Activated CD4-positive, CD25-positive, alpha-beta regulatory T cell treated with anti-CD3 and anti-CD28 coated beads, Interleukin-2, amount 50 U/mL, for 16 hours (primary cell): Measurements from ENCODE around the gene ANK3.

Experiments used
- DNase-seq: peaks from one replicate; pipeline ENCODE4 v3.0.0-alpha.2; 2020; ENCODE audit warnings: low read depth, low spot score

ANK3 gene

DNA sequence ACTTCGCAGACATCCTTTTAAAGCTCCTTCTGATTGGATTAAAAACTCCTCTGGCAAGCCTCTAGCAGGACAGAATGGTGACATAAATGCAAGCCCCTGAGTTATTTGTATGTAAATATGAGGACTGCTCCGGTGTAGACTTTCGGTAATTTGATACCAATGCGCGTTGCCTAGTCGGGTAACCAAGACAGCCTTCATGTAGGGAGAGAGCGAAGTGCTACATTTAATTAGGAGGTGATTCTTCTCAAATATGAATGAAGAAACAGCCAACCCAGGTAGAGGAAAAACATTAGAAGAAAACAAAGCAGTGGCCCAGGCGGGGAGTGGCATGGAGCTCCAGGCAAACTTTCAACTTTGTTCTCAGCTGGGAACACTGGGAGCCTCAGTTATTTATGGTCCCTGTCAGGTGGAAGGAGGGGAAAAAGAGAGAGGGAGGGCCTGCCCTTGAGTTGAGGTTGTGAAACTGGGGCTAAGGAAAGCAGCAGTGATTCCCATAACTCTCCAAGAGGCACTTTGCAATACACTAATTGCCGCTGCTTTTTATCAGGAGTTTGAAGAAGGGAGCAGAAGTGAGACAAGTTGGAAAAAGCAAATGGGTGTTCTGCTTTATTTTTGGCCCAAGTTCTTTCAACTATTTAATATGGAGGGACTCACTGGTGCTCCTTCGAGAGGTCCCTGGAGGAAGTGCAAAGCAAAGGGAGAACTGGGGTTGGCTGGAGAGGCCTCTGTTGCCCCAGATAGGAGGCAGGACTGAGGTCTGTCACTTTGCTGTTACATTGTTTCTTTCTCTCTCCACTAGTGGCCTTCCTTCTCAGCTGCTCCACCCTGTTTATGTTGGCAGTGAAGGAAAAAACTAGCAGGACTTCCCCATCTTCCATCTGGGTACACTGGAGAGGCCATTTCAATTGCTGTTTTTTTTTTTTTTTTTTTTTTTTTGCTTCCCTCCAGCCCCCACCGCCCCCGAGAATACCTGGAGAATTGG, 248.7 kb downstream of the ANK3 start:
- no peak for DNase-seq

DNA sequence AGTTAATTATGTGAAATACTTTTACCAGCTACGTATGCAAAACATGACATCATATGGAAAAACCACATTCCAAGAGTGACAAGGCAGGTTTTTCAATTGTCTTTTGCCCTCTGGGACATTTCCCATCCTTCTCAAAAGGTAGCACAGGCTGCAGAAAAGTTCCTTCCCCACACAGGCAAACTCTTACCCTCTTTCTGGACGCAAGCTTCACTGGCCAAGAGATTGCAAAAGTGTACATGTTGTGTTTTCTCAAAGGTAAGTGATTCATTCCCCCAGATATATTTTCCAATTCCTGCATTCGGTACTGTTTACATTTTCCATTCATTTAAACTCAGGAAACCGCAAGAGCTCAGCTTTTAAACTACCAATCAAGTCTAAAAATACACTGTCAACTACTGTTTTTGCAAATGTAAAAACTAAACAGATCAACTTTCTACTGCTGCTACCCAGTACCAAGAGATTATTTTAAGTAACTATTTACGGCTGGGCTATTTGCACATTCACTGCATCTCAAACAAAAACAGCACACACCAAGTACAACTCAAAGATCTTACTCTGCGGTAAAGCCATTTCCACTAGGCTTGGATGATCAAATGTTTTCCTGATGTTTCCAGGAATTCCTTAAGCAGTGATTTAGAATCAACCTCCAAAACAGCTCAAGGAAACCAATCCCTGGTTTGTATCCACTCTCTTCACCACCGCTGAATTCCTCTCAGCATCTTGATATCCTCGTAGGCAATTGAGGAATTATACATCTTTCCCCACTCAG, 249.7 kb downstream of the ANK3 start:
- DNase-seq, result no peak

GRCh38 chr10:60139290-60139689, 250.4 kb downstream of the ANK3 start:
- no peak for DNase-seq

DNA sequence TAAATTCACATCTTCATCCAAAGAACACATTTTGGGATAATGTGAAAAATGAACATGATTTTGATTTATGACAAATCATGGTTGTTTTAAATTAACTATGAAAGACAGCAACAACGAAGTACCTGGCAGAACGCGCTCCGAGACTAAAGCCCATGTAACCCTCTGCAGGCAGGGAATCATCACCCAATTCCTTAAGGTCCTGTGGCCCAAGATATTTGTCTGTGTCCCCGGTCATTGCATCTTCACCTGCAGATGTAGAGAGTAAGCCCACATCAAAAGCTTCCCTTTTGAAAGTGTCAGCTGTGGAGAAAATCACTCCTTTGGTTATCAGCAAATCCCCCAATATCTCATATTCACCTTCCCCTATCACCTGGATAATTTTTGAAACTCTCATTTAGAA, 250.8 kb downstream of the ANK3 start:
- DNase-seq, result no peak

GRCh38 chr10:60138026-60138425, 251.6 kb downstream of the ANK3 start:
- DNase-seq, result no peak

DNA sequence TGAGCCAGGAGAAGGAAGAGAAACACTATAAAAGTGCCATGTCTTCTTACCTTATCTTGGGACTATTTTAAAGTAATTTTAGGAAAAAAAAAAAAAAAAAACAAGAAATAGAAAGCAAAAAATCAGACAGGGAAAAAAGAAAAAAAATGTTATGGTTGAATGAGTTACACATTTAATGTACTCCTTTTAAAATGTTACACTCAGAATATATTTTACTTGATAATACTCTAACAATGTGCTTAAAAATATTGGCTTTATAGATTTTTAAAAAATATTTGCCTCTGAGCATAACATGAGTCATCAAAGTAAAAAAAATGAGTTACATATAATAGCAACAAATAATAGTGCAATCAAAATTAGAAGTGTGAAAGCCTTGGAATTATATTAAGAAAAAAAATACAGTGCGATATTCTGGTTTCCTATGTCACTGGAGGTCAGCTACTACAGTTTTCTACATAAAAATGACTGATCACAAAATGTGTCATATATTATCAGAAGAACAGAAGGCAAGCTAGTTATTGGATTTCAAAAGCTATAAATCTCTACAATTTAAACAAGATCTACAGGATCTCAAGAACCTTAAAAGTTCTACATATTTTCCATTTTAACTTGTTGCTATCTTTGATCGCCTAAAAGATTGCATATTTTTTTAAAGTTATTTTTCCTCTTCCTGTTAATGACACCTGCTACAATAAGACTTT, 252.2 kb downstream of the ANK3 start:
- DNase-seq, result no peak

DNA sequence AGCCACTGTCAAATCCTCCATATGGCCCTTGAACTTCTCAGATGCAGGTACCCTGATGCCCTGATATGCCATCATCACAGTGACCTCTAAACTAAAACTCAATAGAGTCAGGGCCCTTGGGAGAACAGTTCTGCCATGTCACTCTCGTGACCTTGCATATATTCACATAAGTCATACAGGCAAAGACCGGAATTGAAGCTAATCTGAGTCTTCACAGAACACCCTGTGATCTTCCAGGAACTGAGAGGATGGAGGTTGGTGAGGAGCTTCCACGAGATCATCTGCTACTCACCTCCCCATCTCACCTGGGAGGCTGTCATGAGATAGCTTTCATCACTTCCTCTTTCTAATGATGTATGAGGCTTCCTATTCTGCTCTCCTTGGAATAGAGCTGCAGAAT, 254.7 kb downstream of the ANK3 start:
- DNase-seq, result no peak

GRCh38 chr10:60134548-60134947, 255.1 kb downstream of the ANK3 start:
- no peak for DNase-seq

DNA sequence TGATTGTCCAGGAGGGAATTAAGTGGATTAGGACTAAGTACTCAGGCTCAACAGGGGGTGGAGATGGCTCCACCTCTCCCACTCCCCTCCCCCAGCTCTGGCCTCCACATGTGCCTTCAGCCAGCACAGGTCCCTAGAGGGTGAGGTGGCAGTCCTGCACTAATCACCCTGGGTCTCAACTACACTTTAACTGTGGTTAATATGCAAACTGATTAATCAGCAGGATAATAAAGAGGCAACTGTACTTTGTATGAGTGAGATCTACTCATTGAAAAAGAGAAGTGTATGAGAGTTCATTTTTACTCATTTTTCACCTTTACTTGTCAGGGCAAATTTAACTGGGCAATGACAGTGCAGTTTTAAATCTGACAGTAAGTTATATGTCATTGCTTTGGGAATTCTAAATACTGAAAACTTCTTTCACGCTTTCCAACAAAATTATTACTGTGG, 259.5 kb downstream of the ANK3 start:
- no peak for DNase-seq

GRCh38 chr10:60125895-60126294, 263.8 kb downstream of the ANK3 start:
- DNase-seq, result no peak

- no peak for DNase-seq
Measured at GRCh38 chr10:60124536-60124935, 265.1 kb downstream of the ANK3 start.

GRCh38 chr10:60123668-60124067, 266.0 kb downstream of the ANK3 start:
- DNase-seq, result no peak

DNA sequence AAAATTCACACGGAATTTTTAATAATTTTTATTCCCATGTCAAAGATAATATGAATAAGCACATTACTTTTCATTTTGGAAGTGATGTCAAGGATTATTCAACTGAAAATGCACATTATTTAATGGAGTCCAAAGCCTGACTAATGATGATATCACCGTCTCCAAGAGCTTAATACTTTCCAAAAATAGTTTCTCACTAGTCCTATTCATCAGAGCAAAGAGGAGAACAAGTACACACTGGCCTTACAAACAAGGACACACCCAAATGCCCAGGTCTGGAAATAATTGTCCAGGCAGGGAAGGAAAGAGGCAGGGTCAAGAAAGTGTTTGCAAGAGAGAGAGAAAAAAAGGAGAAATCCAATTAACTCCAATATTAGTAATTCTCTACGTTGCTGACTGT, 266.5 kb downstream of the ANK3 start:
- no peak for DNase-seq

GRCh38 chr10:60122190-60122589, 267.5 kb downstream of the ANK3 start:
- DNase-seq, result no peak

- DNase-seq, result no peak
Measured at GRCh38 chr10:60114765-60115586, 274.7 kb downstream of the ANK3 start.

GRCh38 chr10:60110739-60111138, 278.9 kb downstream of the ANK3 start:
- DNase-seq, result no peak

DNA sequence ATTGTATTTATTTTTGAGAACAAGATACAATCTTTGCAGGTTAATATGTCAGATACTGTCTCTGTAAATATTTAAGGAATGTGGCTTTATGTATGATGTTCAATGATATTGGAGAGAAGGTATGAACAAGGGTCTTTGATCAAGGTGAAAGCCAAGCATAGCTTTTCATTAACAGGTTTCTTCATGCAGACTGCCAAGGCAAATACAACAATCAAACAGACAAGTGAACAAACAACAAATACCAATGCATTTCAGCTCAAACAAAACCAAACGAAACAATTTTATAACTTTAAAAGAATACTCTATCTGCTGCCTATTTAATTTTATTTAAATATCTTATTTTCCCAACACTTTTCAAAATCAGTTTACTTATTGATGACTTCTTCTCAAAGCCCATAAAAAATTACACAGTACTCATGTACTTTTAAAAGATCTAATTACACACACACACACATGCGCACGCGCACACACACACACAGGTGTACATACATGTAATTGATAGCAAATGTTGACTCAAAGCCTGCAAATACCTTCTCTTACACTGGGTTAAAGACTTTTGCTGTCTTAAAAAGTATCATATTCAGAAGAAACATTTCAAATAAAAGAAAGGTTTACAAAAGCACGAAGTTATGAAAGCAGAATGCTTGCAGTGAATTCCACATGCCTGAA, 282.2 kb downstream of the ANK3 start:
- no peak for DNase-seq

- no peak for DNase-seq
Measured at GRCh38 chr10:60105295-60105695, 284.4 kb downstream of the ANK3 start.

DNA sequence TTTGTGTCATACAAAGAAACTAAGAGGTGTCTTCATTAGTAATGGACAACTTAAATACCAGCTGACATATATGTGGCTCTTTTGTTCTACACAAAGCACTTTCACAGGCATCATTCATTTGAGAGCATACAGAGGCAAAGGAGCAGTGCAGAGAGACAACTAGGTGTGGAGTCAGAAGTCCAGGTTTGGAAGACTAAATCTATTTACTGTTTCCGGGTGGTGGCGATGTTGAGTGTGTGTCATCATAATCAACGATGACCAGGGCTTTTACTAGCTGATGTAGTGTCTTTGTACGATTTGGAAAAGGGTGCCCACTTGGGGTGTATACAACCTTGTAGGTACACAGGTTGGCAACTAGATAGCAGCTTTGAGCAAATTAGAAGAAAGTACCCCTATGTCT, 287.9 kb downstream of the ANK3 start:
- DNase-seq, result no peak

- no peak for DNase-seq
Measured at GRCh38 chr10:60099998-60100747, 289.5 kb downstream of the ANK3 start.
